DMS53 treated with DMSO at 0.1 percent for 48 hours (cell line): ENCODE measurements around the gene ST6GALNAC3.
"Not testable (repeated sequence)": the region's sequence is repeated elsewhere in the genome, so short reads cannot be mapped to it uniquely, and the experiment has no call there.

ENCODE experiments used
- DNase-seq: peaks from one replicate; lab custom pipeline; 2025; ENCODE audit not compliant: unreplicated experiment; lab: John Stamatoyannopoulos, UW

Gene ST6GALNAC3

DNA sequence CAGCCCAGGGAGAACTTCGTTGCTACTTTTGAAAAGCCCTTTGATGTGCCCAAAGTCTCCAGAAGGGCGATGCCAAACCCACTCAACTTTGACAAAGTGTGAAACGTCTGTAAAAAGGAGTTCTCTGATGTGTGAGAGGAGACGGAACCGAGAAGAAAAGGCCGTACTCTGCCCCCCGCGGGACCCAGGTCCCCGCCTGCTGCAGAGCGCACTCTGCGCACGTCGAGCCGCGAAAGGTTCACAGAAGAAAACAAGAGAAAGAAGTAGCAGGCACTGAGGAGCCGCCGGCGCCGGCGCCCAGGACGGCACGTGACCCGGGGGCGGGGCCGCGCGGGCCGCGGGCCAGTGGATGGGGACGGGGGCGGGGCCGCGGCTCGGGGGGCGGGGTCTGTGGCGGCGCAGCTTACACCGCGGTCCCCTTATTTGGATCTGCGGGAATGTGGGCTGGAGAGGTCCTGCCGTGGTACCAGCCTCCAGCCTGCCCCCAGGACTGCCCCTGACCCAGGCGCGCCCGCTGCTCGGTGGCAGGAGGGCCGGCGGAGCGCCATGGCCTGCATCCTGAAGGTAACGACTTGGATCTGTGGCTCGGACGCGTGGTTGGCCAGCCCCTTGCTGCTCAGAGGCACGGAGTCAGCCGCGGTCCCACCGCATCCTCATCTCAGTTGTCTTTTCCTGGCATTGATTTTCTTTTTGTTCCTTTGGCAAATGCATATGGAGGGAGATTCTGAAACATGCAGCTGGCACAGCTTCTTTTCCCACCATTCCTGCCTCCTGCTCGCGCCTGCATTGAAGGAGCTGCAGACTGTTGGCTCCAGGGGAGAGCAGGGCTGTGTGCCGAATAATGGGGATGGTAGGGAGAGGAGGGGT lies at the start of gene ST6GALNAC3:
Gene ST6GALNAC3 (plus strand): TSS at position 426 of the 867 bp plus-strand sequence.
- DNase-seq: peak; percentile 82

DNA sequence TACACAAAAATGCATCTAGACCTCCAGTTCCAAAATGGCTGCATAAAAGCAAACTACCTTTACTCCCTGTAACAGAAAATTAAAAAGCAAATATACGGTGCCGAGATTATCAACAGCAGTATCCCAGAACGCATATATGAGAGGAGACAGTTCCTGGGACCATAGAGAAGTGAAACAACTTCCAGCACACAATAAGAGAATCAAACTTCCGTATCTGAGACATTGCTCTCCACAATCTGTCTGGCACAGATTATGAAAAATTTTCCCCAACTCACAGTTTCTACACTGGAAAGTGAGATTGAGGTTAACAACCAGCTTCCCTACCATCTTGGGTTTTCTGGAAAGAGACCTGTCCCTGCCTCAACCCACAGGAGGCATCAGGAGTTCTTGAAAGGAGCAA lies 47.2 kb upstream of the ST6GALNAC3 start:
- DNase-seq: no peak

DNA sequence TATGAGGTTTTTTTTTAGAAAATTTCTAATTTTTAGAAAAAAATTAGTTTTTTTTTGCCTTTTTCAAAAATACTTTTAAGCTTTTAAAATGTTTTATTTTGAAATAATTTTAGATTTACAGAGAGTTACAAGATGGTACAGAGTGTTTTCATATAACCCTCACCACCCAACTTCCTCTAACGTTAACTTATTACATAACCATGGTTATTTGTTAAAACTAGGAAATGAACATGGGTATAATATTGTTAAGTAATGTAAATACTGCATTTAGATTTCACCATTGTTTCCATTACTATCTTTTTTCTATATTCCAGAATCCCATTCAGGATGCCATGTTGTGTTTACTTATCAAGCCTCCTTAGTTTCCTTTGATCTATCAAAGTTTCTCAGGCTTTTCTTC lies 45.2 kb upstream of the ST6GALNAC3 start:
- no peak for DNase-seq

DNA sequence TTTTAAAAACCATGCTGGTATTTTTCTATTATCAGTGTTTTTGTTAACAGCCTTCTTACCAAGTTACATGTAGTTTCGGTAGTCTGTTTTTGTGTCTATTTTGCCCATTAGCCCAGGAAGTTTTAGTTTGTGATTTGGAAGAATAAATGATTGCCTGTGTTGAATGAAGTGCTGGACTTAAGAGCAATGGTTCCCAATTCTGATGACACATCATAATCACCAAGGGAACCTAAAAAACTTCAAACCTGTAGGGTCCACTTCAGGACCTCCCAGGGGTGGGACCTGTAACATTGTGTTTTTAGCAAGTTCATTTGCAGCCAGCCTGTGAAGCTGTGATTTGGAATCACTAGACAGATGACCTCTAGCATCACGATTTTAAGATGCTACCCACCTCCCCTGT lies 43.0 kb upstream of the ST6GALNAC3 start:
- no peak for DNase-seq

DNA sequence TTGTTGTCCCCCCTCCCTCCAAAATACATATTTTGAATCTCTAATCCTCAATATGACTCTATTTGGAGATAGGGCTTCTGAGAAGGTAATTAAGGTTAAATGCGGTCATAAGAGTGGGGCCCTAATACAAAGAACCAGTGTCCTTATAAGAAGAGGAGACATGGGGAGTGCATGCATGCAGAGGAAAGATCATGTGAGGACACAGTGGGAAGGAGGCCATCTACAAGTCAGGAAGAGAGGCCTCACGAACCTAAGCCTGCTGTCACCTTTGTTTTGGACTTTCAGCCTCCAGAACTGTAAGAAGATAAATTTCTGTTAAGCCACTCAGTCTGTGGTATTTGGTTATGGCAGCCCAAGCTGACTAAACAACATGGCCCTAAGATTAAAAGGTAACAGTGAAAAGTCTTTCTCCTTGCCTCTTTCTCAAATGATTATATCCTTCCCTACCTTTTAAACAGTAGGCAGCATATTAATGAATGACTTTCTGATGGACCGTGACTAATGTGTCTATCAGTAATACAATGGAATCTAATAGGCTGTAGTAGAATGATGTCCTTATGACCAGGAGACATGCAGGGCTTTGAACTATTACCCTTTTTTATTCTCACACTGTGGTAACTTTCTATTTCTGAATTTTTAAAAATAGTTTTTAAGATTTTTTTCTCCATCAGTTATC lies 40.6 kb upstream of the ST6GALNAC3 start:
- DNase-seq: no peak

DNA sequence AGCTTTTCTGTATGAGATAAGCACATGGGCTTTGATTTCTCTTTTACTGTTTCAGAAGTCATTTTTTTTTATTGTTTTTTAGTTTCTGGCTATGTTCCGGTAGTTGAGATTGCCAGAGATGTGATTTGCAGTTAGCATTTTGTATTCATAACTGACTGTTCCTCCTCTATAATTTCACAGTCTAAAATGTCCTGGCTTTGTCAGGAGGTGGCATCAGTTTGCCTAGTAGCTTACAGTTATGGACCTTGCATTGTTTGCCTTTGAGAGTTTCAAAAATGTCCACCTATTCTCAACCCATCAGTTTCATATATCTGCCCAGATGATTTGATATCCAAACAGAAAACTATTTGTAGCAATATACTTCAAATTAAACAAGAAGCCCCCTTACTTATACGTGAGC lies 39.5 kb upstream of the ST6GALNAC3 start:
- DNase-seq: peak; percentile 44

DNA sequence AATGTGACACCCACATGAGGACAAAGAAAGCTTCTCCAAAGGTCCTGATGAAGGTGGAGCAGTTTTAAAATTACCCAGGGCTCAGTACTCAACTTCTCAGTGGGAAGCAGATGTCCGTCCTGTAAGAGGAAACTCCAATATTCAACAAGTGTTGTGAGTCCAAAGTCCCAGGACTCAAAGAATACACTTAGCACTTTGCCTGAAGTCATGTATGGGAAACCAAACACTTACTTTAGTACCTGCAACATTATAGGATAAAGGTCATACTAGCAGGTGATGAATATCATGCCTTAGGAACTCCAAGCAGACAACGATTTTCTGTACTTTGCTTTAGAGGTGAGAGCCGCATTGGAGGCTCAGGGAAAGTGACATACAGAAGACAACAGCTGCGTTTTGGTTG lies 37.2 kb upstream of the ST6GALNAC3 start:
- DNase-seq: peak; percentile 65

DNA sequence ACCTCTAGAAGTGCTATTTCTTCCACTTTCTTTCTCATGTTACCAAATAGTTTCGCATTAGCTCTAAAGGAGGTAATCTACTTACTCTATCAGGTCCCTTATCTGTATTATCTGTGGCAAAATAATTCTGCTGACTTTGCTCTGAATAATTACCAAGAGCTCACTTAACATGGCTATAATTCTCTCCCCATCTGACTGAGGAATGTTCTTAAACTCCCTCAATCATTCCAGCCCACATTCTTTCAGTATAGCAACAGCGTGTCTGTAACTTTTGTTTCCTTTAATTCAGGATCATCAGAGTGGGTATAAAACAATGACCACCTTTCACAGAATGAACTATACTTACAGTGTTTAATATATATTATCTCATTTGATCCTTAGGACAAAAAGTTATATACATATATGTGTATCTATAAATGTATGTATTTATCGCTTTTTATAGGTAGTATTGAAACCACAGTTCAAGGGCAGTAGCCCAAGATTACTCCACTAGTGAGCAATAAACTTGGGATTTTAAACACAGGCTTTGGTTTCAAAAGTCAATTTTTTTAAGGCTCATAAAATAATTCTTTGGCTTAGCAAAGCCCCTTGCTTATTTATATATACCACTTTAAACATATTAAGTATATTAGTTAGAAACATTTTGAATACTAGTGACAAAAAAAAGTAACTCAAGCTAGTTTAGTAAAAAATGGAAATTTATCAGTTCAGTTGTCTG lies 36.1 kb upstream of the ST6GALNAC3 start:
- DNase-seq: no peak

DNA sequence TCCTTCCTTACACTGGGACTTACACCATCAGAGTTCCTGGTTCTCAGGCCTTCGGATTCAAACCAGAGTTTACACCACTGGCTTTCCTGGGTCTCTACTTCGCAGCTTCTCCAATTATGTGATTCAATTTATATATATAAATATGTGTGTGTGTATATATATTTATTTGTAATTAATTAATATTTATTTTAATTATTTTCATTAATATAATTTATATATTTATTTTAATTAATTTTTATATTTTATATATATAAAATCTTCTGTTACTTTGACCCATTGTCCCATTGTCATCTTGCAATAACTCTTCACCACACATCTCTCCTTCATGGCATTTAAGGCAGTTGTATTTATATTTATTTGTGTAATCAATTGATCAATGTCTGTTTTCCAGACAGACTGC lies 28.4 kb upstream of the ST6GALNAC3 start:
- no peak for DNase-seq

DNA sequence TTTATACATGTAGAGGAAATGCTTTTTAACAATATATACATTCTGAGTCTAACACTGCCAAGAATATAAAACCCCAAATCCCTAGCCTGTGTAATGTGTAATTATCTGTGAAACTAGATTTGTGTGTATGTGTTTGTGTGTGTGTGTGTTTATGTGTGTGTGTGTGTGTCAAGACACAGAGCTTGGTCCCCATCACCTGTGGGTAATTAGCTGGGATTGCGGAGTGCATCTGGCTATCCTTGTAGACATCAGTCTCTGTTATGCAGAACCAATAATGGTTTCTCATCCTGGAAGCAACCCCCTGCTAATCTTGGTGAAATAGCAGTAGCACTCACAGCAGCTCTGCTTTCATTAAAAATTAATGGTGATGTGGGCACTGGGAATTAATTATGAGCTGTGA lies 26.3 kb upstream of the ST6GALNAC3 start:
- no peak for DNase-seq

DNA sequence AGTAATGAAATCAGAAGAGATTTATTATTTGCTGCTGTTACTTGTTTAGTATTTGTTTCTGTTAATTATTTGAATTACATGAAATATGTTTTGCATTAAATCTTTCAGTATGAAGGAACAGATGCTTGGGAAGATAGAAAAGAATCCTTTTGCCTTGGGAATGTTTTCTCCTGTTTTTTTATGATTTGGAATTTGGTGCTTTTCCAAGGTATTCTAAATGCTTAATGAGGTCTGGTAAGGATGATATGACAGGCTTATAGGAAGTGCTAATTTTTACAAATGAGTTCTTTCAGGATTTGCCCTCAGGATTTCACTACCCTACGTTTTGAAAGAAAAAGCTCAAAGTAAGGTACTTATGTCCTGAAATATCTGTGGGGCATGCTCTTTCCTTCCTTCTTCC lies 25.6 kb upstream of the ST6GALNAC3 start:
- no peak for DNase-seq

DNA sequence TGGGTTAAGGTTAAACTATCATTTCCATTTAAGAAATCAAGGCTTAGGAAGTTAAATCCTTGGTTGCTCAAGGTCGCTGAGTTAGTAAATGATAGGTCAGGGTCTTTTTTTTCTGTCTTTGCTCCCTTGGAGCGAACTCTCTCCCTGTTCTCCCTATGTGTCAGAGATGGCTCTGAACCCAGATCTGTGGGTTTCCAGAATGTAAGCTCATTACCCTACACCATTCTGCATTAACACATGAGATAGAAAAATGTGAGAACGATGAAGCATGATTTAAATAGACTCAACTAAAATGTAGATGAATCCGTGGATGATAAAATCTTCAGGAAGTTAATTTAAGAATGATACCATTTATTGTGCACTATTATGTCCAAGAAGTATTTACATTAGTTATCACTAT lies 25.0 kb upstream of the ST6GALNAC3 start:
- no peak for DNase-seq

DNA sequence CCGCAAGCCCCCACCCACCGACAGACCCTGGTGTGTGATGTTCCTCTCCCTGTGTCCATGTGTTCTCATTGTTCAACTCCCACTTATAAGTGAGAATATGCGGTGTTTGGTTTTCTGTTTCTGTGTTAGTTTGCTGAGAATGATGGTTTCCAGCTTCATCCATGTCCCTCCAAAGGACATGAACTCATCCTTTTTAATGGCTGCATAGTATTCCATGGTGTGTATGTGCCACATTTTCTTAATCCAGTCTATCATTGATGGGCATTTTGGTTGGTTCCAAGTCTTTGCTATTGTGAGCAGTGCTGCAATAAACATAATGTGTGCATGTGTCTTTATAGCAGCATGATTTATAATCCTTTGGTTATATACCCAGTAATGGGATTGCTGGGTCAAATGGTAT lies 24.5 kb upstream of the ST6GALNAC3 start:
- not testable (repeated sequence) for DNase-seq

DNA sequence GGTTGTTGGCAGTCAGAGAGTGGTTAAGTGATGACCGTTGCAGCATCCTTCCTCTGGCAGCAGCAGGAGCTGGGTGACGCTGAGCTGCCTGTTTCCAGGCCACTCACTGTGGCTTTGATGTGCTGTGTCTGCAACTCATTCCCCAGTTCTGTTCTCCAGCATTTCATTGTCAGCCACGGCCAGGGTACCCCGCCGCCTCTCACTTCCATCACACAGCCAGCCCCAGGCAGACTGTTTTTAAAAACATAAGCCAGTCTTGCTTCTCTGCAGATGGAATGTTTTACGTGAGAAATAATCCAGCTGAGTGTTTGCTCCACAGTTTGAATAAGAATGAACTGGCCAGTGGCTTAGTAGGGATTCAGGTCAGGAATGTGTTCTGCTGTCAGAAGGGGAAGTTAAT lies 21.5 kb upstream of the ST6GALNAC3 start:
- no peak for DNase-seq

DNA sequence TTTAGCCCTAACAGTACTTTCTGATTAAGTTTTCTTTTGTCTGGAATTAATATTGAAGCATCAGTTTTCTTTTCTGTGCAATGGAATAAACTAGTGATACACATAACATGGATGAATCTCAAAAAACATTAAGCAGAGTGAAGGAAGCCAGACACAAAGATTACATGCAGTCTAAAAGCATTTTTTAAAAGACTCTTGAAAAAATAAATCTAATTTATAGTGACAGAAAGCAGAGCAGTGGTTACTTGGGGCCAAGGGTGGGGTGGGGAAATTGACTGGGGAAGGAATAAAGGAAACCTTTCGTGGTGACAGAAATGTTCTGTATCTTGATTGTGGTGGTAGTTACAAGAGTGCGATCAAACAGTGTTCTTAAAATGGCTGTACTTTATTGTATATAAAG lies 20.2 kb upstream of the ST6GALNAC3 start:
- no peak for DNase-seq

DNA sequence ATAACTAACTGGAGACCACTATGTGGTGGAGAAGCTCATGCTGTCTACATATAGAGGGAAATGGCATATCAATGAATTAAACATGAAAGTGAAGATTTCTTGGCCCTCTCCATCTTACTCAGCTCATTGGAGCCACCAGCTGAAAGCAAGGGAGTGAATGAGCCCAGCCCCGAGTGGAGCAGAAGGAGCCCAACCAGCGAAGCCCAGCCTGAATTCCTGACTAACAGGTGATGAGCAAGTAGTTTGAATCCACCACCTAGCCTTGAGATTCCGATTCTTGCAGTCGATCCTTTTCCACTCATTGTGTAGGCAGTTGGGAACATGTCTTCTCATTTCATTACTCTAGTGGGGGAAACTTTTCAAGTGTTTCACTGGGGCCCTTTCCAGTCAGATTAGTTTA lies 18.6 kb upstream of the ST6GALNAC3 start:
- DNase-seq: no peak

DNA sequence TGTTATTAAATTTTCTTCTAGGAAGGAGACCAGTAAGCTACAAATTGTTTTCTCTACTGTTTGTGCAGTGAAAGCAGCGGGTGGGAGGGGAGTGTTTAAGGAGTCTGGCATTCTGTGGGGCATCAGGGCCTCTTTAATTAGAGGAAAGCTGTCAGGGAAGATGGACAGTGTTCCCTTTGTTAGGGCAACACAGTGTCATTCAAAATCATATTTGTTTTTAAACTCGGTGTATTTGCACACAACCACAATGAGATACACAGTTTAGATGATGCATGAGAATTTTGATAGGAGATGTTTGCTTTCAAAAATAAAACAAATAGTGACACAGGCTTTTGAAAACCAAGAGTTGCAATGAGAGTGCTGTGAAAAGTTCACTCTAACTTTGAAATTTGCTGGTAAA lies 15.1 kb upstream of the ST6GALNAC3 start:
- DNase-seq: peak; percentile 95

DNA sequence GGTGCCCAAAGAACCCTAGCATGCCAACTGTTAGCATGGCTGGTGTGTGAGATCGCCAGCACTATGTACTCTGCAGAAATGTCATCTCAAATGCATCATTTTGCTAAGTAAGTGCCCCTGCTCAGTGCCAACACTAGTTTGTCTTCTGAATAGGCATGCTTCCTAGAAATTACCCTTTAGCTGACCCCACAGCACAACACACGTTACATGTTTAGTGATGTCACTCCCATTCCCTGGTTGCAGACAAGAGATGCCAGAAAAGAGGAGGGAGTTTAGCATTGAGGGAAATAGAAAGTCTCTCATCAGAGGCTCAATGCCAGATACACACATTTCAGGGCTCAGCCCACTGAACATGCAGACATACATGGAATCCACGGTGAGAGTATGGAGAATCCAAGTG lies 9.3 kb upstream of the ST6GALNAC3 start:
- no peak for DNase-seq

DNA sequence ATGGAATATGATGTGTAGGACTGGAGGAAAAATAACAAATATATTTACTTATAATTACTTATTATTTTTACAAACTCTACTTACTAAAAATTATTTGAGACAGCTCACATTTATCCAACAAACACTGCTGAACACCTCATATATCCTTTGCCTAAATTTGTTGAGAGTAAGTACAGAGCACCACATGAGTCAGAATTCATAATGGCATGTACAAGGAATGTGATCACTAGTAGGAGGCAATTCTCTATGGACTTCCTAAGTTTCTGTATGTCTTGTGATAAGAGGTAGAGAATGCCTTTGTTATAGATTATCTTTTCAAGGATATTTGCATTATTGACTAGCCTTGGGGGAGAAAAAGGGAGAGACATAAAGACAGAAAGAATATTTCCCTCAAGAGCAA lies 8.2 kb upstream of the ST6GALNAC3 start:
- DNase-seq: no peak

DNA sequence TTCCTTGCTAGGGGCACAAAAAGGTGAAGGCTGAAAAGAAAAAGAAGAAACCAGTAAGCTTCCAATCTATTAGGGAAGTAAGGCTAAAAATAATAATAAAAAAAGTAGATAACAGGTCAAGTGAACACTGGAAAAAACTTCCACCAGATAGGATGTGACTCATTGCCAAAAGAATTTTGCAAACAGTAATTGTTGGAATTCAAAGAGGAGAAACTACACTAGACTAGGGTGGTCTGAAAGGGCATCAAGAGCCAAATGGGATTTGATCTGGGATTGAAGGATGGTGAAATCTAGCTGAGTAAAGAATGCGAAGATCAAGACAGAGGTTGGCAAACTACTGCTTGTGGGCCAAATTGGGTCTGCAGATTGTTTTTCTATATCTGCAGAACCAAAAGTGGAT lies 6.0 kb upstream of the ST6GALNAC3 start:
- no peak for DNase-seq

DNA sequence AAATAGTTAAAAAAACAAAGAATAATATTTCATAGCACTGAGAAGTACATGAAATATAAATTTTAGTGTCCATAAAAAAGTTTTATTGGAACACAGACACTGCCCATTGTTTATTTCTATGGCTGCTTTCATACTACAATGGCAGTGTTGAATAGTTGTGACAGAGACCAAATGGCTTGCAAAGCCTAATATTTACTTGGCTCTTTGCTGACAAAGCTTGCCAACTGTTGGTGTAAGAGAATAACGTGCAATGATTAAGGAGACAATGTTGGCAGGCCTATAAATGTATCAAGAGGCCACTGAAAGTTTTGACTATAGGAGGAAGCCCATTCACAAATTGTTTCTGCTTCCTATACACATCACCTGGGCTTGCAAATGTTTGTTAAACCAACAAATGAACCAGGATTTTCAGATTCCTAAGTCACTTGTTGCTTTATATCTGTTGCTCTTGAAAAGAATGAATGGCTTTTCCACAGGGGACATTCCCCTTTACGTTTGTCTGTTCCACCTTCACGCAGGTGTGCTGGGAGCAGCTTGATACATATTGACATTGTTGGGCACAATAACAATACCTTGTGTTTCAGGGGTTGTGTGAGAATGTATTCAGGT lies 5.5 kb upstream of the ST6GALNAC3 start:
- peak; percentile 59 for DNase-seq
